A549 (cell line): ENCODE results near the gene HDLBP. TPM values are rescaled to one million over a fixed set of nuclear protein-coding genes. Genes with fewer than 3 reads are reported as not detected.

Source experiments
- ATAC-seq, 2 experiments: fragments of 200-7000 bp in 1 of 2; fragments of >200 bp in 1 of 2; cut with Nextera tagmentation in 1 of 2; cut with Tn5 transposase in 1 of 2; 3 replicates each; pipeline versions ENCODE4 v1.8.0 to v1.9.1; 2018 to 2020; ENCODE audit warnings: mild to moderate bottlenecking in 1 of 2, moderate library complexity in 1 of 2
- CTCF ChIA-PET: fragments of 300-600 bp; sonication (Branson Sonifier 250); formaldehyde crosslinking; extraction: SDS; loops from one replicate; lab custom pipeline; 2021; ENCODE audit warnings: antibody characterized with exemption, inconsistent platforms; lab: Yijun Ruan, JAX
- POLR2A ChIA-PET: fragments of 350-600 bp; formaldehyde crosslinking; extraction: SDS; loops from one replicate; lab custom pipeline; 2021; ENCODE audit warnings: antibody characterized with exemption, inconsistent platforms; lab: Yijun Ruan, JAX
- DNase-seq, 2 experiments: peaks; one replicate each; pipeline versions ENCODE4 v3.0.0 to v3.0.0-alpha.2; 2011 to 2016; ENCODE audit warnings: low read depth in 1 of 2, low spot score in 1 of 2
- FAIRE-seq: peaks from 2 replicates; lab custom pipeline; 2011; peaks lifted over from hg19 to GRCh38; lab: Jason Lieb, UNC
- H3K27ac ChIP-seq, 2 experiments: fragments of >200 bp; sonication (Bioruptor Twin); formaldehyde crosslinking; 3 replicates each; pipeline ENCODE4 v1.5.1; 2016 to 2017
- H3K4me1 ChIP-seq: fragments of >200 bp; sonication (Bioruptor Twin); formaldehyde crosslinking; 3 replicates; pipeline ENCODE4 v1.6.1; 2016
- H3K4me2 ChIP-seq: fragments of >200 bp; sonication (Bioruptor Twin); formaldehyde crosslinking; 3 replicates; pipeline ENCODE4 v1.6.1; 2016
- H3K4me3 ChIP-seq: fragments of >200 bp; sonication (Bioruptor Twin); formaldehyde crosslinking; 3 replicates; pipeline ENCODE4 v1.5.1; 2016
- H3K9me3 ChIP-seq: fragments of >200 bp; sonication (Bioruptor Twin); formaldehyde crosslinking; 3 replicates; pipeline ENCODE4 v1.6.1; 2016
- CBX2 ChIP-seq: fragments of 200-600 bp; sonication (generic); IDR thresholded peaks from 2 replicates; pipeline ENCODE4 v1.6.1; 2016; ENCODE audit warnings: low read depth, mild to moderate bottlenecking, borderline replicate concordance
- CEBPB ChIP-seq, 2 experiments: fragments of >200 bp in 1 of 2; sonication (Bioruptor Twin) in 1 of 2; formaldehyde crosslinking in 1 of 2; IDR thresholded peaks; 2 replicates each; pipeline ENCODE4 v1.6.1; 2012 to 2016
- CHD2 ChIP-seq: fragments of 150-350 bp; IDR thresholded peaks from 2 replicates; pipeline ENCODE4 v1.6.1; 2014; ENCODE audit warnings: low read length; ENCODE audit not compliant: partially characterized antibody
- EHMT2 ChIP-seq: fragments of 200-600 bp; sonication (generic); IDR thresholded peaks from 2 replicates; pipeline ENCODE4 v1.6.1; 2016; ENCODE audit warnings: antibody characterized with exemption, low read depth, mild to moderate bottlenecking, moderate library complexity
- FOSB ChIP-seq: fragments of 250-450 bp; sonication (Bioruptor Pico); IDR thresholded peaks from 2 replicates; pipeline ENCODE4 v1.5.0; 2020; ENCODE audit warnings: mild to moderate bottlenecking, moderate library complexity
- FOSL2 ChIP-seq, 2 experiments: fragments of 450-650 bp in 1 of 2; fragments of >200 bp in 1 of 2; sonication (Bioruptor Twin) in 1 of 2; formaldehyde crosslinking; IDR thresholded peaks; 2 replicates each; pipeline versions ENCODE4 v1.5.0 to v1.6.1; 2016 to 2020; ENCODE audit warnings: mild to moderate bottlenecking in 1 of 2, moderate library complexity in 1 of 2
- JUNB ChIP-seq: fragments of >200 bp; sonication (Bioruptor Twin); formaldehyde crosslinking; IDR thresholded peaks from 2 replicates; pipeline ENCODE4 v1.6.1; 2016
- KDM5A ChIP-seq: fragments of 200-600 bp; sonication (generic); IDR thresholded peaks from 2 replicates; pipeline ENCODE4 v1.6.1; 2016; ENCODE audit warnings: antibody characterized with exemption, mild to moderate bottlenecking
- MAFK ChIP-seq: fragments of 450-650 bp; IDR thresholded peaks from 2 replicates; pipeline ENCODE4 v1.6.1; 2014; ENCODE audit not compliant: partially characterized antibody
- NFE2L2 ChIP-seq: fragments of 150-350 bp; conservative IDR thresholded peaks from 2 replicates; pipeline ENCODE4 v1.6.1; 2014; ENCODE audit warnings: low read length
- RAD21 ChIP-seq, 2 experiments: fragments of >200 bp in 1 of 2; sonication (Bioruptor Twin) in 1 of 2; formaldehyde crosslinking in 1 of 2; IDR thresholded peaks in 1 of 2; conservative IDR thresholded peaks in 1 of 2; 2 replicates in 1 of 2; 3 replicates in 1 of 2; pipeline ENCODE4 v1.6.1; 2012 to 2018; ENCODE audit warnings: inconsistent platforms in 1 of 2
- RARB ChIP-seq: fragments of 250-450 bp; sonication (Bioruptor Pico); IDR thresholded peaks from 2 replicates; pipeline ENCODE4 v1.8.0; 2021; ENCODE audit warnings: mild to moderate bottlenecking, moderate library complexity
- RCOR1 ChIP-seq: fragments of 150-350 bp; IDR thresholded peaks from 2 replicates; pipeline ENCODE4 v1.6.1; 2014; ENCODE audit warnings: antibody characterized with exemption, low read length, low read depth
- RFX5 ChIP-seq: fragments of 450-650 bp; IDR thresholded peaks from 2 replicates; pipeline ENCODE4 v1.7.1; 2014; ENCODE audit warnings: antibody characterized with exemption, mild to moderate bottlenecking, moderate library complexity
- SREBF2 ChIP-seq: fragments of 450-650 bp; IDR thresholded peaks from 2 replicates; pipeline ENCODE4 v1.6.1; 2014; ENCODE audit warnings: mild to moderate bottlenecking, moderate library complexity
- TP53 ChIP-seq: fragments of 250-450 bp; sonication (Bioruptor Pico); IDR thresholded peaks from 2 replicates; pipeline ENCODE4 v1.5.0; 2021; ENCODE audit warnings: mild to moderate bottlenecking, moderate library complexity
- ZSCAN20 ChIP-seq: fragments of 250-450 bp; sonication (Bioruptor Pico); IDR thresholded peaks from 2 replicates; pipeline ENCODE4 v1.8.0; 2022; ENCODE audit warnings: mild to moderate bottlenecking, moderate library complexity
- WGBS: methylation state at CpG from one replicate; pipeline ENCODE4 v1.1.6; 2017; ENCODE audit errors: missing lambda C conversion rate; 5-methylcytosine and 5-hydroxymethylcytosine counted together
- polyA plus RNA-seq, 4 experiments: library from polyadenylated mRNA; depleted of rRNA in 3 of 4; stranded (reverse); fragments of >200 nt; fragmentation: RNase III in 1 of 4; extraction: RNeasy Plus Mini Kit Qiagen cat#74134 plus additional on column Dnase treatment in 1 of 4; gene quantifications; 2 replicates in 3 of 4; 3 replicates in 1 of 4; pipeline ENCODE4 v1.2.3, GENCODE V29; 2011 to 2017
- TF ChIP-seq, protein P1 (sequence below): IDR thresholded peaks from 2 replicates; pipeline ENCODE4 v1.6.1; 2012; ENCODE audit warnings: low read depth, borderline replicate concordance
- TF ChIP-seq, protein P2 (sequence below): IDR thresholded peaks from 2 replicates; pipeline ENCODE4 v1.6.1; 2012
- TF ChIP-seq, protein P3 (sequence below): fragments of 250-450 bp; sonication (Bioruptor Pico); IDR thresholded peaks from 2 replicates; pipeline ENCODE4 v1.5.0; 2020; ENCODE audit warnings: low read depth, mild to moderate bottlenecking, moderate library complexity
- TF ChIP-seq, protein P4 (sequence below): fragments of 200-600 bp; sonication (generic); IDR thresholded peaks from 2 replicates; pipeline ENCODE4 v1.6.1; 2016; ENCODE audit warnings: antibody characterized with exemption, mild to moderate bottlenecking, moderate library complexity
- TF ChIP-seq, protein P5 (sequence below): fragments of 450-650 bp; IDR thresholded peaks from 2 replicates; pipeline ENCODE4 v1.6.1; 2014; ENCODE audit warnings: antibody characterized with exemption

The HDLBP gene
- polyA plus RNA-seq, 2 of the 4 experiments (the other 2 are of a cell fraction), result 248 to 292 TPM

DNA sequence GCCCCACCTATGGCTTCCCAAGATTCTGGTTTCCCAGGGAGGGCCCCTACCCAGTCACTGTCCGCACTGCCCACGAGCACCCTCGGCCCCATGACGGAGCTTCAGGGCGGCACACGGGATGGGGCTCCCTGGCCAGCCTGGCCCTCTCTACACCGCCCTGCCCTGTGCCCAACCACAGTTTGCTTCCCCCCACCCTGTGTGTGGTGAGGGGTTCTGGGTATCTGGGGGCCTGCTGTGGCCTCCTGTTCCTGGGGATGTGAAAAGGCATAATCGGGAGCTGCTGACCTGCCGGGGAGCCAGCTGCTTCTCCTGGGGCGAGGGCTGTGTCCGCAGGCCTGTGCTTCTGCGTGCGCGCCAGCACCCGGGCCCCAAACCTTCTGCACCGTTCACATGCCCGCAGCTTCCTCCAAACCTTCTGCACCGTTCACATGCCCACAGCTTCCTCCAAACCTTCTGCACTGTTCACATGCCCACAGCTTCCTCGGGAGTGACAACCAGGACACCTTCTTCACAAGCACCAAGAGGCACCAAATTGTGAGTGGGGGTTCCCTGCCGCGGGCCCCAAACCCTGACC is 114.6 kb downstream of the HDLBP start:
- Histone ChIP-seq H3K4me3 (no peak overlapping the region), H3K27ac (no peak overlapping the region), H3K4me2 (no peak overlapping the region), H3K9me3 (no peaks in the 10 kb centered on the region), H3K4me1 (no peaks in the 10 kb centered on the region)
- ATAC-seq (no peak), DNase-seq (no peak), FAIRE-seq (no peak)
- ChIA-PET CTCF (no interaction called here), POLR2A (no interaction called here)
- WGBS, result 90% methylated on average over 16 of the region's 21 CpGs
- no peak for TF ChIP-seq NFE2L2
- TF ChIP-seq CBX2, result no peak
- TF ChIP-seq, protein P1, sequence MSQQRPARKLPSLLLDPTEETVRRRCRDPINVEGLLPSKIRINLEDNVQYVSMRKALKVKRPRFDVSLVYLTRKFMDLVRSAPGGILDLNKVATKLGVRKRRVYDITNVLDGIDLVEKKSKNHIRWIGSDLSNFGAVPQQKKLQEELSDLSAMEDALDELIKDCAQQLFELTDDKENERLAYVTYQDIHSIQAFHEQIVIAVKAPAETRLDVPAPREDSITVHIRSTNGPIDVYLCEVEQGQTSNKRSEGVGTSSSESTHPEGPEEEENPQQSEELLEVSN, result no peak
- no peak for TF ChIP-seq KDM5A

DNA sequence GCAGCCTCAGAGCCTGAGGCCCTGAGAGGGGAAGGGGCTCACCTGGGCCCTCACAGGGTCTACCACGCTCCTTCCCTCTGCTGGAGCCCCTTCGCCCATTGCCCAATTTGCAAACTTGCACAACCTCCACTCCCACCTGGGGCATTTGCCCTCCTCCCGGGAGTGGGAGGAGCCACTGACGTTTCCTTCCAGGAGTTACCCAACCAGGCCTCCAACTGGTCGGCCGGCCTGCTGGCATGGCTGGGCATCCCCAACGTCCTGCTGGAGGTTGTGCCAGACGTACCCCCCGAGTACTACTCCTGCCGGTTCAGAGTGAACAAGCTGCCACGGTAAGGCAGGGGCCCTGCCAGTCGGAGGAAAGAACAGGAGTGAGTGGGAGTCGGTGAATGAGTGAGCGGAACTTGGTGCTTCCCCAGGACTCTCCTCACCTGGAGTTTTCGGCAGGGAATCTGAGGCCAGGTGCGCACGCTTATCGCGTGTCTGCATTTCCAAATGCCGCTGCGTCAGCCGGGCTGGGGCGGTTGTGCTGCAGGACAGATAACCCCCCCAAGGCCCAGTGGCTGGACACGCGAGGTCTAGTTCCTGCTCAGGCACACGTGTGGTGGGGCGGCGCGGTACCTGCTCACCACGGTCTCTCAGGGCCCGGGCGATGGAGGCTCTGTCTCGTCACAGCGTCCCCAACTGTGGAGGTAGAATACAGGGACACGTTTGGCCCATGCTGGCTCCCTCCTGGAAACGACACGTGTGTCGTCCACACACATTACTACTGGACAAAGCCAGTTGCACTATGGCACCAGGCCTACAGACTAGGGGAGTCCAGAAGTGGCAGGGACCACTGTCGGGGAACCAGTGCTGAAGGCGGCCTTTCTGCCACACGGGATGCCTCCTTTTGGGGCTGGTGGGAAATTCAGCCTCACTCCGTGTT is 115.3 kb downstream of the HDLBP start:
- TF ChIP-seq FOSB (no peak), KDM5A (no peak), RCOR1 (no peak)
- TF ChIP-seq, protein P2, sequence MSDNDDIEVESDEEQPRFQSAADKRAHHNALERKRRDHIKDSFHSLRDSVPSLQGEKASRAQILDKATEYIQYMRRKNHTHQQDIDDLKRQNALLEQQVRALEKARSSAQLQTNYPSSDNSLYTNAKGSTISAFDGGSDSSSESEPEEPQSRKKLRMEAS, result no peak
- DNase-seq (no peak), FAIRE-seq (no peak), ATAC-seq (no peak)
- no peak overlapping the region for H3K4me2 ChIP-seq
- no peak overlapping the region for H3K27ac ChIP-seq
- POLR2A ChIA-PET, result no interaction called here
- no peaks in the 10 kb centered on the region for H3K9me3 ChIP-seq
- WGBS, result 80% methylated on average over 41 of the region's 42 CpGs
- CTCF ChIA-PET, result interaction anchor here (1.4 kb wide), 1 partner anchor 16 kb away, joined by 3 read pairs; no protein-coding TSS in a partner anchor
- H3K4me1 ChIP-seq, result no peaks in the 10 kb centered on the region
- H3K4me3 ChIP-seq, result no peak overlapping the region

DNA sequence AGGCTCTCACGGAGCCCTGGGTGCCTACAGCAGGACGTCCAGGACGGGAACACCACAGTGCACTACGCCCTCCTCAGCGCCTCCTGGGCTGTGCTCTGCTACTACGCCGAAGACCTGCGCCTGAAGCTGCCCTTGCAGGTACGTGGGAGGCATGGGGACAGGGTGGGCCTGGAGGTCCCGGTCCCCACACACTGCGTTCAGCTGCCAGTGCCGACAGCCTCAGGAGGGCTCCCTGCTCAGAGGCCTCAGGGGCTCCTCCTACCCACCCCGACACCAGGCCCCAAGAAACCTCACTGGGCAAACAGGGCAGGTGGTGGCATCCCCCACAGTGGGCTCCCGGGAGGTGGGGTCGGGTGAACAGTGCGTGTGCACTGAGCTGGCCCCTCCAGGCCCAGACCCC is 116.2 kb downstream of the HDLBP start:
- TF ChIP-seq, protein P3, sequence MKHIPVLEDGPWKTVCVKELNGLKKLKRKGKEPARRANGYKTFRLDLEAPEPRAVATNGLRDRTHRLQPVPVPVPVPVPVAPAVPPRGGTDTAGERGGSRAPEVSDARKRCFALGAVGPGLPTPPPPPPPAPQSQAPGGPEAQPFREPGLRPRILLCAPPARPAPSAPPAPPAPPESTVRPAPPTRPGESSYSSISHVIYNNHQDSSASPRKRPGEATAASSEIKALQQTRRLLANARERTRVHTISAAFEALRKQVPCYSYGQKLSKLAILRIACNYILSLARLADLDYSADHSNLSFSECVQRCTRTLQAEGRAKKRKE, result no peak
- TF ChIP-seq FOSL2 (IDR thresholded peaks at IDR 0.05) (no peak), FOSL2 (CRISPR knock-in tag; IDR thresholded peaks at IDR 0.05) (no peak), CEBPB (IDR thresholded peaks at IDR 0.05) (no peak), EHMT2 (no peak), JUNB (no peak), RAD21 (conservative IDR thresholded peaks at IDR 0.05 in 1 of 2, IDR thresholded peaks at IDR 0.05 in 1 of 2) (no peak), CHD2 (no peak), RARB (CRISPR knock-in tag) (no peak), CBX2 (no peak), RFX5 (no peak), TP53 (CRISPR knock-in tag) (no peak), SREBF2 (no peak), ZSCAN20 (no peak), MAFK (no peak)
- TF ChIP-seq, protein P4, sequence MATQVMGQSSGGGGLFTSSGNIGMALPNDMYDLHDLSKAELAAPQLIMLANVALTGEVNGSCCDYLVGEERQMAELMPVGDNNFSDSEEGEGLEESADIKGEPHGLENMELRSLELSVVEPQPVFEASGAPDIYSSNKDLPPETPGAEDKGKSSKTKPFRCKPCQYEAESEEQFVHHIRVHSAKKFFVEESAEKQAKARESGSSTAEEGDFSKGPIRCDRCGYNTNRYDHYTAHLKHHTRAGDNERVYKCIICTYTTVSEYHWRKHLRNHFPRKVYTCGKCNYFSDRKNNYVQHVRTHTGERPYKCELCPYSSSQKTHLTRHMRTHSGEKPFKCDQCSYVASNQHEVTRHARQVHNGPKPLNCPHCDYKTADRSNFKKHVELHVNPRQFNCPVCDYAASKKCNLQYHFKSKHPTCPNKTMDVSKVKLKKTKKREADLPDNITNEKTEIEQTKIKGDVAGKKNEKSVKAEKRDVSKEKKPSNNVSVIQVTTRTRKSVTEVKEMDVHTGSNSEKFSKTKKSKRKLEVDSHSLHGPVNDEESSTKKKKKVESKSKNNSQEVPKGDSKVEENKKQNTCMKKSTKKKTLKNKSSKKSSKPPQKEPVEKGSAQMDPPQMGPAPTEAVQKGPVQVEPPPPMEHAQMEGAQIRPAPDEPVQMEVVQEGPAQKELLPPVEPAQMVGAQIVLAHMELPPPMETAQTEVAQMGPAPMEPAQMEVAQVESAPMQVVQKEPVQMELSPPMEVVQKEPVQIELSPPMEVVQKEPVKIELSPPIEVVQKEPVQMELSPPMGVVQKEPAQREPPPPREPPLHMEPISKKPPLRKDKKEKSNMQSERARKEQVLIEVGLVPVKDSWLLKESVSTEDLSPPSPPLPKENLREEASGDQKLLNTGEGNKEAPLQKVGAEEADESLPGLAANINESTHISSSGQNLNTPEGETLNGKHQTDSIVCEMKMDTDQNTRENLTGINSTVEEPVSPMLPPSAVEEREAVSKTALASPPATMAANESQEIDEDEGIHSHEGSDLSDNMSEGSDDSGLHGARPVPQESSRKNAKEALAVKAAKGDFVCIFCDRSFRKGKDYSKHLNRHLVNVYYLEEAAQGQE, result no peak
- TF ChIP-seq, protein P1, result no peak
- TF ChIP-seq, protein P5, sequence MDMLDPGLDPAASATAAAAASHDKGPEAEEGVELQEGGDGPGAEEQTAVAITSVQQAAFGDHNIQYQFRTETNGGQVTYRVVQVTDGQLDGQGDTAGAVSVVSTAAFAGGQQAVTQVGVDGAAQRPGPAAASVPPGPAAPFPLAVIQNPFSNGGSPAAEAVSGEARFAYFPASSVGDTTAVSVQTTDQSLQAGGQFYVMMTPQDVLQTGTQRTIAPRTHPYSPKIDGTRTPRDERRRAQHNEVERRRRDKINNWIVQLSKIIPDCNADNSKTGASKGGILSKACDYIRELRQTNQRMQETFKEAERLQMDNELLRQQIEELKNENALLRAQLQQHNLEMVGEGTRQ, result no peak
- TF ChIP-seq, protein P2, result no peak
- ChIA-PET POLR2A (no interaction called here), CTCF (interaction anchor here (1.4 kb wide), 1 partner anchor 17 kb away, joined by 3 read pairs; no protein-coding TSS in a partner anchor)
- ATAC-seq (no peak), FAIRE-seq (no peak), DNase-seq (no peak)
- no peak overlapping the region for H3K27ac ChIP-seq
- WGBS, result 84% methylated on average over 12 of the region's 16 CpGs
- no peaks in the 10 kb centered on the region for H3K9me3 ChIP-seq
- no peak overlapping the region for H3K4me3 ChIP-seq
- no peak overlapping the region for H3K4me2 ChIP-seq
- no peaks in the 10 kb centered on the region for H3K4me1 ChIP-seq
